D721Med (cell line): ENCODE measurements around the gene GLDC.

Source experiments
- DNase-seq: peaks from one replicate; pipeline ENCODE4 v3.0.0; 2011; ENCODE audit warnings: low spot score; ENCODE audit not compliant: insufficient read length
- FAIRE-seq: peaks from 2 replicates; lab custom pipeline; 2011; peaks lifted over from hg19 to GRCh38; lab: Jason Lieb, UNC
- TF ChIP-seq, protein P1 (sequence below): IDR thresholded peaks from 2 replicates; pipeline ENCODE4 v1.5.1; 2012; ENCODE audit warnings: mild to moderate bottlenecking, control low read depth; ENCODE audit not compliant: insufficient read depth; ENCODE audit errors: missing control alignments

GLDC gene

DNA sequence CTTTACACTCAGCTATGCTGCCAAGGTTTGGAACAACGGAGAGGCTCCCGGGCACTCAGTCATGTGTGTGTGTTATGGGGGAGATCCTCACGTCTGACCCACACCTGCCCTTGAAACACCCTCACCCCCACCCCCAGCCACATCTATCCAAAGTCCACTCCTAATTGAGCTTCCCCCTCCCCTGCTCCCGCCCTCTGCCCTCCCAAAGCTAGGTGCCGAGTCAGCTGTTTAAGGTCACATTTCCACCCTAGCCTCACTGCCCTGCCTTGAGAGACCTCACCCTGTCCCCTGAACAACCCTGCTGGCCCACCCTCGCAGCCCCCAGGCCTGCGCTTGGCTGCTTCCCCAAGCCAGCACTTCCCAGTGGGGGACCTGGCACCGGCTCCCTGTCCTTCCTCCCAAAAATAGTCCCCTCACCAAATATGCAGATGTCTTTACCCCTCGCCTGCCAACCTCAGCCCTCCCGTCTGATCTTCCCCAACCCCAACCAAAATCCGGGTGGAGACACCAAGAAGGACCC is 36.0 kb downstream of the GLDC start:
- DNase-seq (no peak), FAIRE-seq (no peak)
- TF ChIP-seq, protein P1, sequence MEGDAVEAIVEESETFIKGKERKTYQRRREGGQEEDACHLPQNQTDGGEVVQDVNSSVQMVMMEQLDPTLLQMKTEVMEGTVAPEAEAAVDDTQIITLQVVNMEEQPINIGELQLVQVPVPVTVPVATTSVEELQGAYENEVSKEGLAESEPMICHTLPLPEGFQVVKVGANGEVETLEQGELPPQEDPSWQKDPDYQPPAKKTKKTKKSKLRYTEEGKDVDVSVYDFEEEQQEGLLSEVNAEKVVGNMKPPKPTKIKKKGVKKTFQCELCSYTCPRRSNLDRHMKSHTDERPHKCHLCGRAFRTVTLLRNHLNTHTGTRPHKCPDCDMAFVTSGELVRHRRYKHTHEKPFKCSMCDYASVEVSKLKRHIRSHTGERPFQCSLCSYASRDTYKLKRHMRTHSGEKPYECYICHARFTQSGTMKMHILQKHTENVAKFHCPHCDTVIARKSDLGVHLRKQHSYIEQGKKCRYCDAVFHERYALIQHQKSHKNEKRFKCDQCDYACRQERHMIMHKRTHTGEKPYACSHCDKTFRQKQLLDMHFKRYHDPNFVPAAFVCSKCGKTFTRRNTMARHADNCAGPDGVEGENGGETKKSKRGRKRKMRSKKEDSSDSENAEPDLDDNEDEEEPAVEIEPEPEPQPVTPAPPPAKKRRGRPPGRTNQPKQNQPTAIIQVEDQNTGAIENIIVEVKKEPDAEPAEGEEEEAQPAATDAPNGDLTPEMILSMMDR, result no peak

DNA sequence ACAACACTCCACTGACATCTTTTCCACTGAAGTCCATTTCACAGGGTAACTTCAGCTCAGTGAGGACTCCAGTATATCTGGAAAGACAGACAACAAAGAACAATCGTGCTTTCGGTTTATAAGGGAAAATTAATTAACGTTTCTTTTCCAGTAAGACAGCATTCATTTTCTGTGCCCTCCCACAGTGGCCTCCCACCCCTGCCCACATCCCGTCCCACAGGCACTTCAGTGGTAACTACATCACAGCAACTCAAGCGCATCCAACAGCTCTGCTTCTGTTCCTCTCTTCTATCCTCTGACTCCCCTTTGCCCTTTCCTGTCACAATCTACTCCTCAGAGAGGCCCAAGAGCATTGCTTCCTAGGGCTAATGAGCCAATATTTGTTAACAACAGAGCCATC is 40.3 kb downstream of the GLDC start:
- TF ChIP-seq, protein P1, result no peak
- no peak for DNase-seq
- FAIRE-seq, result no peak

DNA sequence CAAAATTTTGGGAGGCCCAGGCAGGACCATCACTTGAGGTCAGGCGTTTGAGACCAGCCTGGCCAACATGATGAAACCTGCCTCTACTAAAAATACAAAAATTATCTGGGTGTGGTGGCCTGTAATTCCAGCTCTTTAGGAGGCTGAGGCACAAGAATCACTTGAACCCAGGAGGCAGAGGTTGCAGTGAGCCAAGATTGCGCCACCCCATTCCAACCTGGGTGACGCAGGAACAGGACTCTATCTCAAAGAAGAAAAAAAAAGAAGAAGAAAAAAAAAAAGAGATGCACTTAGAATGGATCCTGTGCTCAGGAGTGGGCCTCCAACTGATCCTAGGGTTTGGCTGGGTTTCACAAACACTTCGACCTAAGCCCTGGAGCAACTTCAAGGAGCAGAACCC is 45.1 kb downstream of the GLDC start:
- TF ChIP-seq, protein P1, result no peak
- FAIRE-seq, result no peak
- no peak for DNase-seq

DNA sequence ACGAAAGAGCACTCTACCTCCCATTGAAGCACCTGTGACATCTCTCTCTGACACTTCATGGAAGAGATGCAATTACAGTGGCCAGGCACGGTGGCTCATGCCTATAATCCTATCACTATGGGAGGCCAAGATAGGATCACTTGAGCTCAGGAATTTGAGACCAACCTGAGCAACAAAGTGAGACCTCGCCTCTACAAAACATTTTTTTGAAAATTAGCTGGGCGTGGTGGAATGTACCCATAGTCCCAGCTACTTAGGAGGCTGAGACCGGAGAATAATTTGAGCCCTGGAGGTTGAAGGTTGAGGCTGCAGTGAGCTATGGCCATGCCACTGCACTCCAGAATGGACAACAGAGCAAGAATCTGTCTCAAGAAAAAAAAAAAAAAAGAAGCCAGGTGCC is 45.5 kb downstream of the GLDC start:
- no peak for DNase-seq
- no peak for FAIRE-seq
- TF ChIP-seq, protein P1, result no peak

DNA sequence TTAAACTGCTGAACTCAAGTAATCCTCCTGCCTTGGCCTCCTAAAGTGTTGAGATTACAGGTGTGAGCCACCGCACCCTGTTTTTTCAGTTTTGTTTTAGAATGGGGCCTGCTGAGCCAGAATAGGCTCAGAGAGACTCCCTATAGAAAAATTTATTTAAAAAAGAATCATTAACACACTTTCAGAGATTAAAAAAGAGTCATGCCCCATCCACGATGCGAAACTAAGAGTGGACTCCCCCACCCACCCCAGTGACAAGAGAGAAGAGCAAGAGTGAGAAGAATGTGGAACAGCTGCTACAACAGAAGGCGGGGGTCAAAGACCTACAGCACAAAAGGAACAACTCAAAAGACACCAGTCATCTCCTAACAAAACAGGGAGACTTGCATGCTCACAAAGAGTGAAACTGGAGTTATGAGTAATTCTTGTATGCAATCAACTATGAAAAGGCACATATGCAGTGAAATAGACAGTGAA is 47.2 kb downstream of the GLDC start:
- DNase-seq, result no peak
- no peak for FAIRE-seq
- TF ChIP-seq, protein P1, result no peak

DNA sequence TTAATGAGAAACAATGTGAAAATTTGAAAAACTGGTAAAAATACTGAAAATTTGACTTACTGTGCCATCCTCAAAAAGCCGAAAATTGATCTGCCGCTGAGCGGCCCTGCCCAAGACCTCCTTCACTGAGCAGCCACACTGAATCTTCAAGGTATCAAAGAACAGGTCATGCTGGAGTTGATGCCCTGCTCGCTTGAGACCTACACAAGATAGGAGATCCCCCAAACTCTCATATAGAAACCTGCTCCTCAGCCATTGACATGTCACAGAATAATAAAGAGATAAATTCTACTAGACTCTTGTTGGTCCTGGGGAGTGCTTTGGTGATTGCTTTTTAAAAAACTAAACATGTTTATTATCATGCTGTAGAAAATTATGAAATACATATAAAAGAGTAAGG is 52.7 kb downstream of the GLDC start:
- DNase-seq (no peak), FAIRE-seq (no peak)
- TF ChIP-seq, protein P1, result no peak

DNA sequence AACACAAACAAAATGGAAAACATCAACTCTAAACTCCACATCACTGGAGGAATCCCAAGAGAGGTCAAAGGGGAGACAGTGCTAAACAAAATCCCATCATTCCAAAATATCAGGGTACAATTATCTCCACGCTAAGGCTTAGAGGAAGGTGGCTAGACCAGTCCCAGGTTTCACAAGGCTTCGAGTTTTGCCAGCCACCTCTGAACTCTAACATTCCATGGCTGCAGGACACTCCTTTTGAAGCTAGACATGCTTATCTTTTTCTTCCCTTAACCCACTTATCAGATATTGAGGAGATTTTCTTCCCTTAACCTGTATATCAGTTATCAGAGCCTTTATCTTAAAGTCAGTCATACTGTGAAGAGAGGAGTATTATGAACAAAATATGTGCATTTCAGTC is 53.3 kb downstream of the GLDC start:
- FAIRE-seq (no peak), DNase-seq (no peak)
- TF ChIP-seq, protein P1, result no peak
